Fibroblast of lung (primary cell): ENCODE measurements around the gene ZFP64. TPM values are rescaled to one million over a fixed set of nuclear protein-coding genes. Genes with fewer than 3 reads are reported as not detected.

Source experiments
- DNase-seq, 2 donors: peaks; one replicate each; pipeline versions ENCODE4 v3.0.0 to v3.0.0-alpha.2; 2010; ENCODE audit warnings: low read depth in 2 of 2
- H2AFZ ChIP-seq: 2 replicates; pipeline ENCODE4 v1.5.1; 2012; ENCODE audit warnings: low read length, control low read depth, inconsistent platforms
- H3K27ac ChIP-seq: 2 replicates; pipeline ENCODE4 v1.5.1; 2011; ENCODE audit warnings: low read length, control low read depth; ENCODE audit not compliant: insufficient read depth
- H3K27me3 ChIP-seq: 2 replicates; pipeline ENCODE4 v1.5.1; 2011; ENCODE audit warnings: mild to moderate bottlenecking, low read length; ENCODE audit not compliant: control insufficient read depth, insufficient read depth
- H3K36me3 ChIP-seq: 2 replicates; pipeline ENCODE4 v1.5.1; 2011; ENCODE audit warnings: low read length; ENCODE audit not compliant: control insufficient read depth, insufficient read depth
- H3K4me1 ChIP-seq: 2 replicates; pipeline ENCODE4 v1.5.1; 2011; ENCODE audit warnings: low read length; ENCODE audit not compliant: control insufficient read depth, insufficient read depth; ENCODE audit errors: extremely low read depth
- H3K4me2 ChIP-seq: 2 replicates; pipeline ENCODE4 v1.5.1; 2011; ENCODE audit warnings: low read length, control low read depth; ENCODE audit not compliant: insufficient read depth; ENCODE audit errors: extremely low read depth
- H3K4me3 ChIP-seq, 4 experiments: fragments of 200-600 bp in 1 of 4; sonication (generic) in 1 of 4; replicated peaks in 1 of 4; 2 replicates each; pipeline ENCODE4 v1.5.1; 2011 to 2016; ENCODE audit warnings: low read length in 4 of 4, low read depth in 3 of 4, mild to moderate bottlenecking in 3 of 4, control low read depth in 2 of 4, inconsistent platforms in 1 of 4, mixed read lengths in 1 of 4; ENCODE audit not compliant: insufficient read depth in 1 of 4; ENCODE audit errors: control extremely low read depth in 1 of 4
- H3K79me2 ChIP-seq: 2 replicates; pipeline ENCODE4 v1.5.1; 2012; ENCODE audit warnings: mild to moderate bottlenecking, low read length, inconsistent platforms; ENCODE audit not compliant: control insufficient read depth, insufficient read depth
- H3K9ac ChIP-seq: 2 replicates; pipeline ENCODE4 v1.5.1; 2011; ENCODE audit warnings: mild to moderate bottlenecking, low read length, control low read depth; ENCODE audit not compliant: insufficient read depth
- H3K9me3 ChIP-seq: 2 replicates; pipeline ENCODE4 v1.5.1; 2012; ENCODE audit warnings: low read depth, low read length; ENCODE audit not compliant: control insufficient read depth, insufficient read depth
- H4K20me1 ChIP-seq: 2 replicates; pipeline ENCODE4 v1.5.1; 2011; ENCODE audit warnings: low read length; ENCODE audit not compliant: control insufficient read depth, insufficient read depth; ENCODE audit errors: extremely low read depth
- EZH2 ChIP-seq: IDR thresholded peaks from 2 replicates; pipeline ENCODE4 v1.5.1; 2012; ENCODE audit warnings: low read length, control low read depth, mild to moderate bottlenecking; ENCODE audit errors: missing control alignments
- polyA plus RNA-seq, 2 donors: library from polyadenylated mRNA; depleted of rRNA in 1 of 2; stranded (reverse) in 1 of 2; unstranded in 1 of 2; fragments of >200 nt; gene quantifications; 2 replicates each; pipeline ENCODE4 v1.2.1, GENCODE V29; 2011 to 2012; ENCODE audit warnings: missing spikeins in 1 of 2
- total RNA-seq: library from RNA; depleted of rRNA; stranded (reverse); fragments of >200 nt; gene quantifications from 2 replicates; pipeline ENCODE4 v1.2.1, GENCODE V29; 2014
- TF ChIP-seq, protein P1 (sequence below), 2 donors: IDR thresholded peaks in 1 of 2; conservative IDR thresholded peaks in 1 of 2; 1 replicate in 1 of 2; 2 replicates in 1 of 2; pipeline ENCODE4 v1.5.1; 2011 to 2012; ENCODE audit warnings: low read length in 2 of 2, control low read depth in 1 of 2, inconsistent platforms in 1 of 2, low read depth in 1 of 2, mild to moderate bottlenecking in 1 of 2

ZFP64 gene
- total and polyA plus RNA-seq, 2 donors (not counting 1 experiment from before 2014, with no cell fraction given) = 14.7 to 15.0 TPM

DNA sequence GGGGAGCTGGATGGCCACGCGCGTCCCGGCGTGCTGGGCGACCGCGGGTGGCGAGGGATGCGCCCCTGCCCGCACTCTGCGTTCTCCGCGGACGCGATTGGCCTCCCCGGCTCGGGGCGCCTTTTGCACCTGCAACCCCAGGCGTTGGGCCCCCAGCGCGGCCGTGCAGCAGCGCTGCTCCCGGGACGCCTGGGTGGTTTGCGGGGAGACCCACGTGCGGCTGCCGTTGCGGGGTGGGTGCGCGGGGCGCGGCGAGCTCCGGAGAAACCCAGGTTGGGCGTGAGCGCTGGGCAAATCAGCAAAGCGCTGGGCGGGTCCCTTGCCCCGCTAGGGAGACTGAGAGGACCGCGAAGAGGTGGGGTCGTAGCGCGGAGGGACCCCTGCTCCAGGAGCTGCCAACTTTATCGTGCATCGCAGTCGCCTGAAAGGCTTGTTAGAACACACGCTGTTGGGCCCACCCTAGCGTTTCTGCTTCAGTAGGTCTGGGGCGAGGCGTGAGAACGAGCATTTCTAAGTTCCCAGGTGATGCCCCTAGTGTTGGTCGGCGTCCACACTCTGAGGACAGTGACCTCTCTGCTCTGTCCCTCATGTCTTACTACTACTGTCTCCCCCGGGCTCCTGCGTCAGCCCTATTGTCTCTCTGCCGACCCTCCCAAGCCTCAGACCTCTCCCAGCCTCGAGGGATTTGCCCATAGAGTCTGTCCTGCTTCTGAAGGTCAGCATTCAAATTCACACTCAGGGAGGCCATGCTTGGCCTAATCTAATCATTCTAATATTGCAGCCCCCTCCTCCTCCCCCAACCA is 538 bp upstream of the ZFP64 start:
- Histone ChIP-seq H3K27ac (no peak overlapping the region), H2AFZ (peak overlapping the region; percentile 90), H4K20me1 (no peaks in the 10 kb centered on the region), H3K9ac (peak overlapping the region; percentile 77), H3K27me3 (no peaks in the 10 kb centered on the region), H3K4me2 (peak overlapping the region; percentile 75), H3K36me3 (no peaks in the 10 kb centered on the region), H3K4me3 (peak overlapping the region; percentile 74 to 98 (median 90)), H3K79me2 (peaks cover 5% of the 10 kb centered on the region), H3K9me3 (no peaks in the 10 kb centered on the region), H3K4me1 (no peaks in the 10 kb centered on the region)
- DNase-seq = peak in 1 of 2 donors; percentile 28
- TF ChIP-seq, protein P1, sequence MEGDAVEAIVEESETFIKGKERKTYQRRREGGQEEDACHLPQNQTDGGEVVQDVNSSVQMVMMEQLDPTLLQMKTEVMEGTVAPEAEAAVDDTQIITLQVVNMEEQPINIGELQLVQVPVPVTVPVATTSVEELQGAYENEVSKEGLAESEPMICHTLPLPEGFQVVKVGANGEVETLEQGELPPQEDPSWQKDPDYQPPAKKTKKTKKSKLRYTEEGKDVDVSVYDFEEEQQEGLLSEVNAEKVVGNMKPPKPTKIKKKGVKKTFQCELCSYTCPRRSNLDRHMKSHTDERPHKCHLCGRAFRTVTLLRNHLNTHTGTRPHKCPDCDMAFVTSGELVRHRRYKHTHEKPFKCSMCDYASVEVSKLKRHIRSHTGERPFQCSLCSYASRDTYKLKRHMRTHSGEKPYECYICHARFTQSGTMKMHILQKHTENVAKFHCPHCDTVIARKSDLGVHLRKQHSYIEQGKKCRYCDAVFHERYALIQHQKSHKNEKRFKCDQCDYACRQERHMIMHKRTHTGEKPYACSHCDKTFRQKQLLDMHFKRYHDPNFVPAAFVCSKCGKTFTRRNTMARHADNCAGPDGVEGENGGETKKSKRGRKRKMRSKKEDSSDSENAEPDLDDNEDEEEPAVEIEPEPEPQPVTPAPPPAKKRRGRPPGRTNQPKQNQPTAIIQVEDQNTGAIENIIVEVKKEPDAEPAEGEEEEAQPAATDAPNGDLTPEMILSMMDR (conservative IDR thresholded peaks at IDR 0.05 in 1 of 2, IDR thresholded peaks at IDR 0.05 in 1 of 2; ENCODE audit: low read depth in 1 of 2, low read length in 2 of 2) = peak in 1 of 2 donors; percentile 26
- TF ChIP-seq EZH2 = no peak

DNA sequence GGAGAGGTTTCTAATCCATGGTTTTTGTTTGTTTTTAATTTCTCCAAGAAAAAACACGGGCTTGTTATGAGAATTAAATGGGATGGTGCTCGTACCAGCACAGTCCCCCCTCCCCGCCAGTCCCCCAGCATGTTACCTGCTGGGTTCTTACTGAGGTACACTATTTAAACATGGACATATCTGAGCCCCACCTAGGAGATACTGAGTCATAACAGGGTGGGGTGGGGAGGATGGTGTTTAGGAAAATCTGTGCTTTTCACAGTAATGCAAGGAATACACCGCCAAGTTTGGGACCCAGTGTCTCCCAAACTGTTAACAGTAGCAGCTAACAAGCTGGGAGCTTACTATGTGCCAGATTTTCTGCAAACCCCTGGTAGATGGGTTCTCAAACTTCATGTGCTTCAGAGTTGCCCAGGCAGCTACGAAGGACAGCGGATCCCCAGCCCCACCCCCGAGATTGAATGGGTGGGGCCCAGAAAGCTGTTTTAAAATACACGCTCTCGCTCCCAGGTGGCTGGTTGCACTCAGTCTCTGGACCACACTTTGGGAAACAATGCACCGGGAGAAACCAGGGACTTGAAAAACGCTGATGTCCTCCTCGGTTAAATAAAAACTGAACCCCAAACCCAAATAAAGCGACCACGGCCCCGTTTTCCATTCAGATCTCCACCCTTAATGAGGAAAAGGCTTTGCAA is 995 bp downstream of the ZFP64 start:
- Histone ChIP-seq H3K9me3 (no peaks in the 10 kb centered on the region), H4K20me1 (no peaks in the 10 kb centered on the region), H2AFZ (peak overlapping the region; percentile 94), H3K4me1 (no peaks in the 10 kb centered on the region), H3K79me2 (peaks cover 5% of the 10 kb centered on the region), H3K27me3 (no peaks in the 10 kb centered on the region), H3K36me3 (no peaks in the 10 kb centered on the region), H3K27ac (peak overlapping the region; percentile 68), H3K4me3 (peak overlapping the region; percentile 83 to 98 (median 95)), H3K4me2 (peak overlapping the region; percentile 93), H3K9ac (peak overlapping the region; percentile 77)
- peak; percentile 17 to 34 for DNase-seq
- no peak for TF ChIP-seq EZH2
- TF ChIP-seq, protein P1 (conservative IDR thresholded peaks at IDR 0.05 in 1 of 2, IDR thresholded peaks at IDR 0.05 in 1 of 2; ENCODE audit: low read depth in 1 of 2, low read length in 2 of 2) = no peak

DNA sequence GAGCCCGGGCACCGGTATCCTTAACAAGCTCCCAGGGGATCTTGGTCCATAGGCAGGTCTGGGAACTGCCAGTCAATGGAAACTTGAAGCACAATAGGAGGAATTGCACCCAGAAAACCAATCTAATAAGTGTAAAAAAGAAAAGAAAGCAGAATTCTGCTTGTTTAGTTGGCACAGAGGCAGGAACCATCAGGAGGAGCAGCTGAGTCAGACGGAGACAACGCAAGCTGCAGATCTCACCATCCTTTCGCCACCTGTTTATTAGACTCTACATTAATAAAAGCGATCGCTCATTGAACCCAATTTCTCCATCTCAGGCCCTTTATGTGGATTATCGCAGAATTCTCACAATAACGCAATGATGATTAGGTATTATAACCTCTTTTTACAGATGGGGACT is 9.8 kb downstream of the ZFP64 start:
- H3K36me3 ChIP-seq = no peaks in the 10 kb centered on the region
- H3K9me3 ChIP-seq = no peaks in the 10 kb centered on the region
- H4K20me1 ChIP-seq = no peaks in the 10 kb centered on the region
- no peak overlapping the region for H3K27ac ChIP-seq
- DNase-seq = no peak
- no peaks in the 10 kb centered on the region for H3K79me2 ChIP-seq
- H3K4me3 ChIP-seq = no peak overlapping the region
- TF ChIP-seq, protein P1 (conservative IDR thresholded peaks at IDR 0.05 in 1 of 2, IDR thresholded peaks at IDR 0.05 in 1 of 2; ENCODE audit: low read depth in 1 of 2, low read length in 2 of 2) = no peak
- no peak for TF ChIP-seq EZH2
- H2AFZ ChIP-seq = no peak overlapping the region
- no peak overlapping the region for H3K4me2 ChIP-seq
- no peaks in the 10 kb centered on the region for H3K4me1 ChIP-seq
- H3K27me3 ChIP-seq = no peaks in the 10 kb centered on the region
- H3K9ac ChIP-seq = no peak overlapping the region
